Colonic mucosa (tissue), 4 donors: ENCODE measurements around the gene CPT1A. TPM values are rescaled to one million over a fixed set of nuclear protein-coding genes. Genes with fewer than 3 reads are reported as not detected.

Source experiments
- DNase-seq: peaks from one replicate; pipeline ENCODE4 v3.0.0-alpha.2; 2020
- H3K27ac ChIP-seq: fragments of 200-600 bp; one replicate; pipeline ENCODE4 v1.8.0; 2021
- H3K27me3 ChIP-seq: fragments of 200-600 bp; one replicate; pipeline ENCODE4 v1.8.0; 2021
- H3K36me3 ChIP-seq: fragments of 200-600 bp; one replicate; pipeline ENCODE4 v1.8.0; 2021
- H3K4me1 ChIP-seq: fragments of 200-600 bp; one replicate; pipeline ENCODE4 v1.8.0; 2021; ENCODE audit warnings: mild to moderate bottlenecking
- H3K4me3 ChIP-seq: fragments of 200-600 bp; one replicate; pipeline ENCODE4 v1.8.0; 2021
- H3K9ac ChIP-seq, 2 donors: one replicate each; pipeline ENCODE4 v1.7.0; 2013; ENCODE audit warnings: control low read depth in 2 of 2, low read depth in 2 of 2, low read length in 2 of 2
- H3K9me3 ChIP-seq: fragments of 200-600 bp; one replicate; pipeline ENCODE4 v1.8.0; 2021
- intact Hi-C: fragments of 100-400 bp; cut with DNase I; formaldehyde crosslinking; loops from one replicate; pipeline ENCODE4 v1.14.1; 2022
- total RNA-seq, 2 donors: library from RNA; stranded (reverse); fragmentation: NEBNext Ultra II Directional in 1 of 2; extraction: Animal tissue kit (Norgen Biotek cat#: 25700) in 1 of 2; gene quantifications; one replicate each; pipeline ENCODE4 v1.2.1, GENCODE V29; 2021
- TF ChIP-seq, protein P1 (sequence below): fragments of 200-600 bp; IDR thresholded peaks from one replicate; pipeline ENCODE4 v1.8.0; 2022; ENCODE audit warnings: antibody characterized with exemption, mild to moderate bottlenecking
- donor health status: healthy.
- donor health status: DM: no; HTN: no; CAD: no.
- donor health status: DM: no; HTN: no; CAD: no.

The CPT1A gene
- total RNA-seq, 2 donors from 2014 or later = 197 to 213 TPM

DNA sequence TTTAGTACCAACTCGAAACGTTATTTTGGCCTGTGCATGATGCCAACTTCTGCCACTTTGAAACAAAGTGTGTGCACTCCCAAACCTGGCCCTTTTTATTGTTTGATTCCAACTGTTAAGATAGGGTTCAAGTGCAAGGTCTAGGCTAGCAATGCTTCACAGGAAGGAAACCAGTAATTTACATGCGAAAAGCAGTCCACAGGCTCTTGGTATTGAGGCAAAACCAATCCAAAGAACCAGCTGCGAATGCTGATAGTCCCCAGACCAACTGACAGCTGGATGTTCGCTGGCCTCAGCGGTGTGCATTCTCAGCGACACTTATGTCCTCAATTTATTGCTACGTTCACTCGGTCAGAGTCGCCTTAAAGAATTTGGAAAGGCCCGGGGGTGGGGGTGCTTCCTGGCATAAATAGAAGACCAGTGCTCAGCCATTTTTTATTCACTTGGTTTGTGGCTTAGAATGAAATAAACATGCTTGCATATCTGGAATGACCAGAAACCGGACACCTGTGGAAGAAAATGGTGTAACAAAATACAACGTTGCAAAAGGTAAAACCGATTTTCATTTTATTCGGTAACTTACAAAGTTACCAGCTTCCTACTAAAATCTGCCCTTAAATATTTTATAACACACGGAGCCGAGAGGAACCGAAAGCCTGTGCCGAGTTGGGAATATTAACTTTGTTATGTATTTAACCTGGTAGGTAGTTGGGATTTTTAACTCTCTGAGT, 1.6 kb downstream of the CPT1A start:
- Histone ChIP-seq H3K36me3 (no peaks in the 10 kb centered on the region), H3K27ac (peak overlapping the region; percentile 89), H3K27me3 (no peaks in the 10 kb centered on the region), H3K9ac (peak overlapping the region; percentile 99), H3K4me3 (peak overlapping the region; percentile 85), H3K9me3 (no peaks in the 10 kb centered on the region), H3K4me1 (peaks cover 11% of the 10 kb centered on the region)
- peak; percentile 58 for DNase-seq
- TF ChIP-seq, protein P1, sequence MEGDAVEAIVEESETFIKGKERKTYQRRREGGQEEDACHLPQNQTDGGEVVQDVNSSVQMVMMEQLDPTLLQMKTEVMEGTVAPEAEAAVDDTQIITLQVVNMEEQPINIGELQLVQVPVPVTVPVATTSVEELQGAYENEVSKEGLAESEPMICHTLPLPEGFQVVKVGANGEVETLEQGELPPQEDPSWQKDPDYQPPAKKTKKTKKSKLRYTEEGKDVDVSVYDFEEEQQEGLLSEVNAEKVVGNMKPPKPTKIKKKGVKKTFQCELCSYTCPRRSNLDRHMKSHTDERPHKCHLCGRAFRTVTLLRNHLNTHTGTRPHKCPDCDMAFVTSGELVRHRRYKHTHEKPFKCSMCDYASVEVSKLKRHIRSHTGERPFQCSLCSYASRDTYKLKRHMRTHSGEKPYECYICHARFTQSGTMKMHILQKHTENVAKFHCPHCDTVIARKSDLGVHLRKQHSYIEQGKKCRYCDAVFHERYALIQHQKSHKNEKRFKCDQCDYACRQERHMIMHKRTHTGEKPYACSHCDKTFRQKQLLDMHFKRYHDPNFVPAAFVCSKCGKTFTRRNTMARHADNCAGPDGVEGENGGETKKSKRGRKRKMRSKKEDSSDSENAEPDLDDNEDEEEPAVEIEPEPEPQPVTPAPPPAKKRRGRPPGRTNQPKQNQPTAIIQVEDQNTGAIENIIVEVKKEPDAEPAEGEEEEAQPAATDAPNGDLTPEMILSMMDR = no peak
- intact Hi-C loops = no loop called here

DNA sequence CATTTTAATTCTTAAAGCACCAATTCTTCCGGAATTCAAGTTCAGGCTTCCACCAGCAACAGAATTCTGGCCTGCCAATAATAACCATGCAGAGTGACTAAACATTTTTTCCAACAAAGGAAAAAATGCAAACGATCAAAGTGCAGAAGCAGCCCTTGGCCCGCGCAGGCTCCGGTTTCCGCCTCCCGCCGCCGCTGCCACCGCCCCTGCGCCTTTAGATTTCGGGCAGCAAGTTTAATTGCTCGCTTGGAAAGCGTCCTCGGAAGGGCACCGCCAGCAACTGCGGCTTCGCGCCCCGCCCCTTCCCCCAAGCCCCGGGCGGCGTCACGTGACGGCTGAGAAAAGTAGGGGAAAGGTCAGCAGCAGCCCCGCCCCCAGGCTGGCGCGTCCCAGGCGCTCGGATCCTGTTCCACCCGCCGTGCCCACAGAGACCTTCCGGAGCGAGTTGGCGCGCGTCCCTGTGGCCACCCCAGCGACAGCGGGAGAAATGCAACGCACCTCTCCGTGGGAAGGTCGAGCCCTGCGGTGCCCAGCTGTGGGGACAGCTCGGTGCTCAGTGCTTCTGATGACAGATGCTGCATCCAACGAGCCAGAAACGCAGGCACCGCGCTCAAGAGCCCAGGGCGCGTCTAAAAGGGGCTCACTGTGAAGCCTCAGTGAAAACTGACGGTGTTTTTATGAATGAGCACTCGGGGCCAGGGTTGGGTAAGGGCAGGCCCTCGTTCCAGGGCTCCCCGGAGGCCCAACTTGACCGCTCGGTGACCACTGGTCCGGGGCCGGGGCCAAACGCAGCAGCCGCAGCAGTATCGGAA, 2.5 kb downstream of the CPT1A start:
- intact Hi-C loops = no loop called here
- peaks cover 14% of the 10 kb centered on the region for H3K4me1 ChIP-seq
- DNase-seq = peak; percentile 98
- peak overlapping the region; percentile 99 for H3K9ac ChIP-seq
- H3K27me3 ChIP-seq = no peaks in the 10 kb centered on the region
- no peaks in the 10 kb centered on the region for H3K9me3 ChIP-seq
- peak overlapping the region; percentile 85 for H3K4me3 ChIP-seq
- TF ChIP-seq, protein P1 = no peak
- H3K36me3 ChIP-seq = no peaks in the 10 kb centered on the region
- peak overlapping the region; percentile 89 for H3K27ac ChIP-seq

DNA sequence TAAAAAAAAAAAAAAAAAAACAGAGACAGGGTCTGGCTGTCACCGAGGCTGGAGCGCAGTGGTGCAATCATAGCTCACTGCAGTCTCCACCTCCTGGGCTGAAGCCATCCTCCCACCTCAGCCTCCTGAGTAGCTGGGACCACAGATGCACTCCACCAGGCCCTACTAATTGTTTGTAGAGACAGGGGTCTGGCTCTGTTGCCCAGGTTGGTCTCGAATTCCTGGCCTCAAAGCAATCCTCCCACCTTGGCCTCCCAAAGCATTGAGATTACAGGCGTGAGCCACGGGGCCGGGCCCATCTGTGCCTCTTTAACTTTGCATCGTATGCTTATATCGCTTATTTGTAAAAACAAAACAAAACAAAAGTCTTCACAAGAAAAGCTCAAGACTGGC, 3.1 kb downstream of the CPT1A start:
- TF ChIP-seq, protein P1 = no peak
- DNase-seq = no peak
- Histone ChIP-seq H3K4me1 (peaks cover 16% of the 10 kb centered on the region), H3K9ac (peak overlapping the region; percentile 60 to 99), H3K27me3 (no peaks in the 10 kb centered on the region), H3K27ac (peak overlapping the region; percentile 89), H3K9me3 (no peaks in the 10 kb centered on the region), H3K4me3 (peak overlapping the region; percentile 85), H3K36me3 (no peaks in the 10 kb centered on the region)
- intact Hi-C loops = no loop called here

DNA sequence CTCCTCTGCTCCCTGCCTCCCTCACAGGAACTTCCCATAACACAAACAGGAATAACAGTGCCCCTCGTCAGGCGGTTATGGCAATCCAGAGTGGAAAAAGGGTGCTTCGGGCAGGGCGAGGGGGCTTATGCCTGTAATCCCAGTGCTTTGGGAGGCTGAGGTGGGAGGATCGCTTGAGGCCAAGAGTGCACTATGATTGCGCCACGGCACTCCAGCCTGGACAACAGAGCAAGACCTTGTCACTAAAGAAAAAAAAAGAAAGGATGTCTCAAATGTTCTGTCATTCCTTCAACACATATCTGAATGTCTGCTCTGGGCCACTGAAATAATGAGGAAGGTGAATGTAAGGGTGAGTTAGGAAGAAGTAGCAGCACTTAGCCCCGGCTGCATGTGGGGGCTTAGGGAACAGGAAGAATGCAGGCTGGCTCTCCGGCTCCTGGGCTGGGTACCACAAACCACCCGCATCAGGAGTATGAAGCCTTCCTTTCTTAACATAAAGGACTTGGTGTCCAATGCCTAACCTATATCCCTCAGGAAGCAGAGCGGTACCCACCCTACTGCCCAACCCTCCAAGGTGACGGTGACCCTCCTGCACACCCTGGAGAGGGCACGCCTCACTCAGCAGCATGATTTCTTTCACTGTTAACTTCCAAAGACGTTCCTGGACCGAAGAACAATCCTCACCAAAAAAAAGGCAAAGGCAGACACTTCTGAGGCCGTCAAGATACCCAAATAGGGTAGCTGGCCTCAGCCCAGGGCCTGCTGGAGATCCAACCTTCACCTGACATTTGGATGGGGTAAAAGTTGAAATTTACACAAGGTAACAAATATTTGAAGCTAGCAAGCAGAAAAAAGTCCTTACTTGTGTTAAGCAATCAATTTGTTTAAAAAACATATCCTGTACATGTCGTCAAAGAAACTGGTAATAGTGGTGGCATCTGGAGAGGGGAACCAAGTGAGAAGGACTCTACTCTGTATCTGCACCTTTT, 3.8 kb downstream of the CPT1A start:
- intact Hi-C loops = no loop called here

More for the DNA sequence above, 3.8 kb downstream of the CPT1A start:
- peaks cover 18% of the 10 kb centered on the region for H3K4me1 ChIP-seq
- H3K9me3 ChIP-seq = no peaks in the 10 kb centered on the region
- DNase-seq = no peak
- no peak overlapping the region for H3K4me3 ChIP-seq
- H3K27me3 ChIP-seq = no peaks in the 10 kb centered on the region
- peak overlapping the region; percentile 51 to 99 for H3K9ac ChIP-seq
- TF ChIP-seq, protein P1 = no peak
- peak overlapping the region; percentile 89 for H3K27ac ChIP-seq
- H3K36me3 ChIP-seq = no peaks in the 10 kb centered on the region
